Measurements from ENCODE around the gene THYN1. TPM values are rescaled to one million over a fixed set of nuclear protein-coding genes. Genes with fewer than 3 reads are reported as not detected.

The THYN1 gene
- total RNA-seq, 2 experiments from 2014 or later = 56.4 to 61.6 TPM

- Mint-ChIP-seq H3K27ac (peak within 1 kb of the TSS; percentile 97), H3K36me3 (ENCODE audit: low read depth) (peaks cover 38% of the 10 kb centered on the region), H3K9me3 (no peaks in the 10 kb centered on the region), H3K4me3 (peak within 1 kb of the TSS; percentile 88), H3K27me3 (no peaks in the 10 kb centered on the region), H3K4me1 (peaks cover 67% of the 10 kb centered on the region)
- CTCF ChIA-PET = interaction anchor here (0.6 to 4.1 kb wide), 9 partner anchors 11 to 816 kb away, joined by 3 to 26 read pairs (median 5); partner anchors contain the start of gene GLB1L3
- peak; percentile 98 for DNase-seq
- POLR2A ChIA-PET = interaction anchor here (0.7 to 2.0 kb wide), 4 partner anchors 30 to 279 kb away, joined by 3 to 14 read pairs (median 8); partner anchors contain the start of genes ACAD8, GLB1L3 and THYN1
Measured at GRCh38 chr11:134223836-134224709, 29.1 kb downstream of the THYN1 start, which contains the start of the genes NCAPD3 and VPS26B. TSS of gene NCAPD3 (minus strand) at chr11:134223967. CDS start at chr11:134223926, 41 bp downstream. TSS of gene VPS26B (plus strand) at chr11:134224671. CDS start at chr11:134225123, 452 bp downstream.

DNA sequence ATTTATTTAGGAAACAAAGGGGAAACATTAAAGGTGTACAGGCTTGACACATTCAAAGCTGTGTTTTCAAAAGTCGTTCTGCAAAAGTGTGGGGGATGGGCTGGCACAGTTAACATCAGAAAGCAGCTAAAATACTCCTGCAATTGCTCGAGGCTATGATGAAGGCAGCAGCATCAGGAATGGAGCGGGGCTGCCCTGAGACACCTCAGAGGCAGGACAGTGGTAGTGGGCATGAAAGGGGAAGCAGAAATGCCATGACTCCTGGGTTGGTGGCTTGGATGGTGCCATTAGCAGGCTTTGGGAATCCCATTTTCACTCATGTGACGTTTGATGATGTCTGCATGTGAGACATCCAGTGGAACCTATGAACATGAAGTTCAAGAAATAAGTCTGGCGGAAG, 30.0 kb downstream of the THYN1 start:
- Mint-ChIP-seq H3K27me3 (no peaks in the 10 kb centered on the region), H3K4me1 (peaks cover 69% of the 10 kb centered on the region), H3K27ac (peak overlapping the region; percentile 85), H3K9me3 (no peaks in the 10 kb centered on the region), H3K4me3 (peak overlapping the region; percentile 88), H3K36me3 (ENCODE audit: low read depth) (peaks cover 48% of the 10 kb centered on the region)
- ChIA-PET POLR2A (interaction anchor here (2.0 kb wide), 1 partner anchor 52 kb away, joined by 11 read pairs; the partner anchor contains the start of gene GLB1L3), CTCF (interaction anchor here (2.5 to 4.1 kb wide), 3 partner anchors 18 to 52 kb away, joined by 6 to 26 read pairs (median 11); partner anchors contain the start of gene GLB1L3)
- peak; percentile 39 for DNase-seq

GRCh38 chr11:134216816-134217215, 36.3 kb downstream of the THYN1 start:
- ChIA-PET CTCF (no interaction called here), POLR2A (no interaction called here)
- peaks cover 64% of the 10 kb centered on the region for H3K4me1 Mint-ChIP-seq
- H3K27me3 Mint-ChIP-seq = no peaks in the 10 kb centered on the region
- H3K9me3 Mint-ChIP-seq = no peaks in the 10 kb centered on the region
- H3K27ac Mint-ChIP-seq = no peak overlapping the region
- DNase-seq = no peak
- H3K4me3 Mint-ChIP-seq = no peak overlapping the region
- H3K36me3 Mint-ChIP-seq (ENCODE audit: low read depth) = peaks cover 57% of the 10 kb centered on the region

DNA sequence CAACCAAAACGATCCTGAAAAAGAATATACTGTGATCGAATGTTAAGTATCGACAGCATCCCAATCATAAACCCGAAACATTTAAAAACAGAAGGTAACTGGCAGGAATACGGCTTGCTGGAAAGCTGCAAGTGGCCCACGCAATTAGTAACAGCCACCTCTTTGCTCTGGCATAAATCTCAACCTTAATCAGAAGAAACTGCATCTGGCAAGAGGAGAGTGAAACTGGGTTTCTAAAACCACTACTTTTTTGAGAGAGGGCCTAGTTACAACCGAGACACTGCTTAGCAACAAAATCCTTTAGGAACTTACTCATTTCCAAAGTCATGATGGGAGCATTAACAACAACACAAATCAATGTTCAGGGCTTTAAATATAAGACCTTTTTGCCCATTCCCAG, 37.3 kb downstream of the THYN1 start:
- Mint-ChIP-seq H3K4me3 (no peak overlapping the region), H3K27ac (no peak overlapping the region), H3K9me3 (no peaks in the 10 kb centered on the region), H3K36me3 (ENCODE audit: low read depth) (peaks cover 63% of the 10 kb centered on the region), H3K4me1 (peaks cover 62% of the 10 kb centered on the region), H3K27me3 (no peaks in the 10 kb centered on the region)
- POLR2A ChIA-PET = no interaction called here
- DNase-seq = no peak
- CTCF ChIA-PET = no interaction called here

GRCh38 chr11:134207538-134208239, 45.5 kb downstream of the THYN1 start:
- no peaks in the 10 kb centered on the region for H3K9me3 Mint-ChIP-seq
- peaks cover 15% of the 10 kb centered on the region for H3K4me1 Mint-ChIP-seq
- CTCF ChIA-PET = interaction anchor here (0.6 to 1.2 kb wide), 4 partner anchors 12 to 28 kb away, joined by 3 to 4 read pairs (median 4); no protein-coding TSS in a partner anchor
- H3K27ac Mint-ChIP-seq = no peak overlapping the region
- no peaks in the 10 kb centered on the region for H3K27me3 Mint-ChIP-seq
- POLR2A ChIA-PET = no interaction called here
- DNase-seq = peak; percentile 75
- peaks cover 71% of the 10 kb centered on the region for H3K36me3 Mint-ChIP-seq (ENCODE audit: low read depth)
- H3K4me3 Mint-ChIP-seq = no peak overlapping the region

- ChIA-PET POLR2A (no interaction called here), CTCF (interaction anchor here (0.6 to 1.7 kb wide), 2 partner anchors 18 to 77 kb away, joined by 4 to 6 read pairs; partner anchors contain the start of genes NCAPD3 and VPS26B)
- peaks cover 74% of the 10 kb centered on the region for H3K36me3 Mint-ChIP-seq (ENCODE audit: low read depth)
Measured at GRCh38 chr11:134206185-134206584, 47.0 kb downstream of the THYN1 start.

DNA sequence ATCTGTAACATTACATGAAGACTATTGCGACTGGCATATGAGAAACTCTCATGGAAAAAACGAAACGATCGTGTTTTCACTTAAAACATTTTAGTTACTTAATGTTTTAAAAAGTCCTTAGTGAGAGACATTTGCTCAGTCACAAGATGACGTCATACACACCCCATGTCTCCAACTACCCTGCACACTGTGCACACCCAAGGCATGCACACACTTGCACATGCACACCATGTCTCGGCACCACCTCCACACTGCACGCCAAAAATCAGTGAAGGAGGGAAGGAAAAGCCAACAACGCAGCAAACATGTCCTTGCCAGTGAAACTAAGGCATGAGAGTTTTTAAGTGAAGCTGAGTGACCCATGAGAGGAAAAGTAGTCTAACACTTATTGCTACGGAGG, 47.4 kb downstream of the THYN1 start:
- DNase-seq = no peak
- H3K4me1 Mint-ChIP-seq = peaks cover 7% of the 10 kb centered on the region
- POLR2A ChIA-PET = no interaction called here
- no peak overlapping the region for H3K4me3 Mint-ChIP-seq
- H3K36me3 Mint-ChIP-seq (ENCODE audit: low read depth) = peaks cover 73% of the 10 kb centered on the region
- H3K27ac Mint-ChIP-seq = no peak overlapping the region
- no peaks in the 10 kb centered on the region for H3K27me3 Mint-ChIP-seq
- no peaks in the 10 kb centered on the region for H3K9me3 Mint-ChIP-seq
- CTCF ChIA-PET = interaction anchor here (0.6 to 1.7 kb wide), 2 partner anchors 19 to 76 kb away, joined by 4 to 6 read pairs; partner anchors contain the start of genes NCAPD3 and VPS26B

More at GRCh38 chr11:134206185-134206584, 47.0 kb downstream of the THYN1 start:
- Mint-ChIP-seq H3K27ac (no peak overlapping the region), H3K9me3 (no peaks in the 10 kb centered on the region), H3K27me3 (no peaks in the 10 kb centered on the region), H3K4me3 (no peak overlapping the region), H3K4me1 (peaks cover 8% of the 10 kb centered on the region)
- no peak for DNase-seq

- ChIA-PET CTCF (no interaction called here), POLR2A (no interaction called here)
- H3K4me1 Mint-ChIP-seq = peaks cover 4% of the 10 kb centered on the region
- no peak for DNase-seq
- no peak overlapping the region for H3K27ac Mint-ChIP-seq
- no peaks in the 10 kb centered on the region for H3K9me3 Mint-ChIP-seq
- peaks cover 77% of the 10 kb centered on the region for H3K36me3 Mint-ChIP-seq (ENCODE audit: low read depth)
- no peaks in the 10 kb centered on the region for H3K27me3 Mint-ChIP-seq
- no peak overlapping the region for H3K4me3 Mint-ChIP-seq
Measured at GRCh38 chr11:134202661-134203060, 50.5 kb downstream of the THYN1 start.

DNA sequence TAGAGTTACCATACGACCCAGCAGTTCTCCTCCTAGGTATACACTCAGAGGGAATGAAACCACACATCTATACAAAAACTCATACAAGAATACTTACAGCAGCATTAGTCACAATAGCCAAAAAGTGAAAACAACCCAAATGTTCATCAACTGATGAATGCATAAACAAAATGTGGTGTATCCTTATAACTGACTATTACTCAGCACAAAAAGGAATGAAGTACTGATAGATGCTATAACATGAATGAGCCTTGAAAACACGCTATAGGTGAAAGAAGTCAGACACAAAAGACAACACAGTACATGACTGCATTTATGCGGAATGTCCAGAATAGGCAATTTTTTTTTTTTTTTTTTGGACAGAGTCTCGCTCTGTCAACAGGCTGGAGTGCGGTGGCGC, 52.5 kb downstream of the THYN1 start:
- Mint-ChIP-seq H3K36me3 (ENCODE audit: low read depth) (peaks cover 73% of the 10 kb centered on the region), H3K27me3 (no peaks in the 10 kb centered on the region), H3K27ac (no peak overlapping the region), H3K9me3 (no peaks in the 10 kb centered on the region), H3K4me3 (no peak overlapping the region), H3K4me1 (peaks cover 7% of the 10 kb centered on the region)
- DNase-seq = no peak
- ChIA-PET CTCF (interaction anchor here (0.9 kb wide), 1 partner anchor 10 kb away, joined by 3 read pairs; no protein-coding TSS in a partner anchor), POLR2A (no interaction called here)

GRCh38 chr11:134199531-134199930, 53.6 kb downstream of the THYN1 start:
- no peaks in the 10 kb centered on the region for H3K27me3 Mint-ChIP-seq
- peaks cover 7% of the 10 kb centered on the region for H3K4me1 Mint-ChIP-seq
- peaks cover 70% of the 10 kb centered on the region for H3K36me3 Mint-ChIP-seq (ENCODE audit: low read depth)
- DNase-seq = no peak
- ChIA-PET CTCF (no interaction called here), POLR2A (no interaction called here)
- no peak overlapping the region for H3K27ac Mint-ChIP-seq
- H3K9me3 Mint-ChIP-seq = no peaks in the 10 kb centered on the region
- no peak overlapping the region for H3K4me3 Mint-ChIP-seq
